Right renal cortex interstitium (tissue), 3 donors: Measurements from ENCODE around the gene TAF4. TPM values are rescaled to one million over a fixed set of nuclear protein-coding genes. Genes with fewer than 3 reads are reported as not detected.
"Not testable (repeated sequence)": the region's sequence is repeated elsewhere in the genome, so short reads cannot be mapped to it uniquely, and the experiment has no call there.

Source experiments
- DNase-seq, 3 donors: peaks; one replicate each; pipeline ENCODE4 v3.0.0-alpha.2; 2013; ENCODE audit warnings: low read depth in 3 of 3, low spot score in 2 of 3
- polyA plus RNA-seq, 3 donors: library from polyadenylated mRNA; unstranded; fragments of 120-200 nt; gene quantifications; one replicate each; pipeline ENCODE4 v1.2.1, GENCODE V29; 2013; ENCODE audit not compliant: insufficient read length in 3 of 3

The TAF4 gene
- polyA plus RNA-seq, 3 donors: 14.1 to 16.1 (median 14.8) TPM

DNA sequence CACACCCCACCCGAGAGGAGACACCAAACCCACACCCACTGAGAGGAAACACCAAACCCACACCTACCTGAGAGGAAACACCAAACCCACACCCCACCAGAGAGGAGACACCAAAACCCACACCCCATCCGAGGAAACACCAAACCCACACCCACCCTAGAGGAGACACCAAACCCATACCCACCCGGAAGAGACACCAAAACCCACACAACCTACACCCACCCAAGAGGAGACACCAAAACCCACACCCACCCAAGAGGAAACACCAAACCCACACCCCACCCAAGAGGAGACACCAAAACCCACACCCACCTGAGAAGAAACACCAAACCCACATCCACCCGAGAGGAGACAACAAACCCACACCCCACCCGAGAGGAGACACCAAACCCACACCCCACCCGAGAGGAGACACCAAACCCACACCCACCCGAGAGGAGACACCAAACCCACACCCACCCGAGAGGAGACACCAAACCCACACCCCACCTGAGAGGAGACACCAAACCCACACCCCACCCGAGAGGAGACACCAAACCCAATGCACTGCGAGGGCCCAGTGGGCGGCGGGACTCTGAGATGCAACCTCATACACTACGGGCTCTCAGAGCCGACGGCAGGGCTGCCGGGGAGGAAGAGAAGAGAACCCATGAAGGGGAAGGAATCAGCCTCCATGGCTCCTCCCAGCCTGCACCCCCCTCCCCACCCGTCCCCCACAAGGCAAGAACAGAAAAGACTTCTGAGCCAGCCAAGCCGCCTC is 83.3 kb downstream of the TAF4 start:
- no peak for DNase-seq

GRCh38 chr20:61981691-61982090 is 84.0 kb downstream of the TAF4 start:
- DNase-seq: not testable (repeated sequence)

- no peak for DNase-seq
Observed at GRCh38 chr20:61980647-61981583, 84.8 kb downstream of the TAF4 start.

DNA sequence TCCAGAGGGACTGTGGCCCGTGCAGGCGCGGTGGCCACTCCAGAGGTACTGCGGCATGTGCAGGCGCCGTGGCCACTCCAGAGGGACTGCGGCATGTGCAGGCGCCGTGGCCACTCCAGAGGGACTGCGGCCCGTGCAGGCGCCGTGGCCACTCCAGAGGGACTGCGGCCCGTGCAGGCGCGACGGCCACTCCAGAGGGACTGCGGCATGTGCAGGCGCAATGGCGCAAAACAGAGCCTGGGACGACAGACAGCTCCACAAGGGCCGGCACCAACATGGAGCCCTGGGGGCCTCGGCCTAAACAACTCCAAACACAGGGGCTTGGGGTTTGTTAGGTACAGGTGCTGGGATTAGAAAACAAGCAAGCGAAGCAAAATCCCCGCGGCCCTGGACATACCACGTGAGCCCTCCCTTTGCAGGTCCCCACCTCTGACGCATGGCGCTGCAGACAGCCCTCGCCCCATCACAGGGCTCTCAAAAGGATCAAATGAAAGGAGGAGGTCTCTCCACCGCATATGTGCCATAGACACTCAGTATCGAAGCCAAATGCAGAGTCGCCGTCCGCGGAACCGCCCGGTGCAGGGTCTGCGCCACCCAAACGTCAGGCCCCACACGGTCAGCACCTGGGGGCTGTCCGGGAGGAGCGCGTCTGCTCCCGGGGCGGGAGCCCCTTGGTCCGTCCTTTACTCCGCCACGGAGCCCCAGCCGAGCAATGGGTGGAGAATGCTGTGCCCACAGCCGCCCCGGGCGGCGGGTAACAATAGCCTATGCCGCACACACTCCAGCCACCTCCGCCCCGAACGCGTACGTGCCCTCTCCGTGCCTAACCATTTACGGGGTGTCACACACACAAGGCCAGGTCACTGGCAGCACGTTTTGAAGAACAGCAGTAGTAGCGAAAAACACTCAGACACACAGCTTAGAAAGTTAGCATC is 85.7 kb downstream of the TAF4 start:
- no peak for DNase-seq

DNA sequence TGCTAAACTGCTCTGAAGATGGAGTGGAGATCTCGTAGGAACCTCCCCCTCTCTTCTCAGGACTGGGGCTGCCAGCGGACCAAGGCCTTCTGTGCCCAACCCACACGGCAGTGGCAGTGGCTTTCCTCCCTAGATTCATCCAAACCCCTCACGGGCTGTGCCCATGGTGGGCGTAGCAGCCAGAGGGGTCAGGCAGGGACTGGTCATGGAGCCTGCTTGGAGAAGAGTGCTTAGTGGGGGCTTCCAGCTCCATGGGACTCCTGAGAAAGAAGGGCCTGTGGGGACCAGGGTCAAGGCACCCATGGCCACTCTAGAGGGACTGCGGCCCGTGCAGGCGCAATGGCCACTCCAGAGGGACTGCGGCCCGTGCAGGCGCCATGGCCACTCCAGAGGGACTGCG is 86.6 kb downstream of the TAF4 start:
- DNase-seq: no peak

- no peak for DNase-seq
Observed at GRCh38 chr20:61978491-61978890, 87.2 kb downstream of the TAF4 start.

GRCh38 chr20:61977419-61977786 is 88.3 kb downstream of the TAF4 start:
- DNase-seq: no peak

DNA sequence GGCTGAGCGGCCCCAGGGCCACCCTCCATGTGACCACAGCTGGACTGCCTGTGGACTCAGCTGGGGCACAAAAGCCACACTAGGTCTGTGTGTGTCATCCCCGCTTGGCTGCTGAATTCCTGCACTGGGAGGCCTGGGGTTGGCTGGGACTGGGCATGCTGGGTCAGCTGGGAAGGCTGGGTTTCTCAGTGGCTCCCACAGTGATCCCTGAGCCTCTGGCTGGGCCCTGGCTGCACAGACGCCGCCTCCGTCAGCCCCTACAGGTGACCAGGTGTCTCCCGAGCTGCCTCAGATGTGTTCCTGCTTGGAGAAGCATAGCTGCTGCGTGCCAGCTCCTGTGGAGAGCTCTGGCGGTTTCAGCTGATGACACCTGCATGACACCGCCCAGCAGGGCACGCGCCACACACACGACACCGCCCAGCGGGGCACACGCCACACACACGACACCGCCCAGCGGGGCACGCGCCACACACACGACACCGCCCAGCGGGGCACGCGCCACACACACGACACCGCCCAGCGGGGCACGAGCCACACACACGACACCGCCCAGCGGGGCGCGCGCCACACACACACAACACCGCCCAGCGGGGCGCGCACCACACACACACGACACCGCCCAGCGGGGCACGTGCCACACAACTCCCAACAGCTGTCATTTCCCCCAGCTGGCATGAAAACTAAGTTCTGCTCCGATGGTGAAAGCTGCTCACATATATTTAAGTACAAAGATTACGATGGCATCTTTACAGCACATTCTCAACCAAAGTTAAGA is 88.8 kb downstream of the TAF4 start:
- no peak for DNase-seq

GRCh38 chr20:61976263-61976643 is 89.4 kb downstream of the TAF4 start:
- DNase-seq: no peak

DNA sequence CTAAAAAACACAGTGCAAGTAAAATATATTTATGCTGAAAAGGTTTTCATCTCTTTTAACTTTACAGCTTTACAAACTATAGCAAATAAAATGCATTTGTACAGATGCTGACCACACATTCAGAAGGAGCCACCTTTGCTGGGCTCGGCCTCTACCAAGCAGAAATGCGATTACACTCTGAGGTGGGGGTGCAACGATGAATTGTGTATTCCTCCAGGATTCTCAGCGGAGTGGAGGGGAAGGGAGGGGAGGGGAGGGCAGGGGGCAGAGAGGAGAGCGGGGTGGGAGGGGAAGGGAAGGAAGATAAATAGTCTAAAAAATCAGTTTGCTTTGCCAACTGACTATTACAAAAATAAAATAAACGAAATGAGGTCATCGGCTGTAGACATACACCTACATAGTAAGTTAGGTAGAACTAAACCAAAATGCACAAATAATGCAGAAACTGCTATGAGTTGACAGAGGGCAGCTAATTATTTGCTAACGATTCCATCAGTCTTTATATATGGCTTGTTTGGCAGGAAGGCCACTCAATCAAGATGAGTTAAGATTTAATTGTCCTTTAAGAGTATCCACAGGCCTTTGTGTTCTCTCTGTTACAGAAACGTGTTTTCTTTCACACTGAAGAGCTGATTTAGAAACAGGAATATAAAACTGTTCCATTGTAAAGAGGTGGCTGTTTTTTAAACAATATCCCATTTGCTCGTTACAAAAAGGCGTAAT is 90.1 kb downstream of the TAF4 start:
- DNase-seq: no peak

DNA sequence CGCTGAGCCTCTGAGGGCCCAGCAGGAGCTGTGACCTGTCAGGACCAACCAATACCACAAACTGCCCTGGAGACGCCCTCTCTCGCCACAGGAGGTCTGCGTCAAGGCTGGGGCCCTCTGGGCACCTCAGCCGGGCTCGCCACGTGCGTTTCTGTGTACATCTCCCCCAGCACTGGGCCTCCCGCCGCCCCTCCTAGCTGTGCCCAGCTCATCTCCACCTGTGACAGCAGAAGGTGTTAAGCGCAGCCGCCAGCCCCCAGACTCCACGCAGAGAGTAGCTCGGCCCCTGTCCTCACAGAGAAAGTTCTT is 91.4 kb downstream of the TAF4 start:
- DNase-seq: no peak

GRCh38 chr20:61973515-61974356 is 91.9 kb downstream of the TAF4 start:
- DNase-seq: no peak

DNA sequence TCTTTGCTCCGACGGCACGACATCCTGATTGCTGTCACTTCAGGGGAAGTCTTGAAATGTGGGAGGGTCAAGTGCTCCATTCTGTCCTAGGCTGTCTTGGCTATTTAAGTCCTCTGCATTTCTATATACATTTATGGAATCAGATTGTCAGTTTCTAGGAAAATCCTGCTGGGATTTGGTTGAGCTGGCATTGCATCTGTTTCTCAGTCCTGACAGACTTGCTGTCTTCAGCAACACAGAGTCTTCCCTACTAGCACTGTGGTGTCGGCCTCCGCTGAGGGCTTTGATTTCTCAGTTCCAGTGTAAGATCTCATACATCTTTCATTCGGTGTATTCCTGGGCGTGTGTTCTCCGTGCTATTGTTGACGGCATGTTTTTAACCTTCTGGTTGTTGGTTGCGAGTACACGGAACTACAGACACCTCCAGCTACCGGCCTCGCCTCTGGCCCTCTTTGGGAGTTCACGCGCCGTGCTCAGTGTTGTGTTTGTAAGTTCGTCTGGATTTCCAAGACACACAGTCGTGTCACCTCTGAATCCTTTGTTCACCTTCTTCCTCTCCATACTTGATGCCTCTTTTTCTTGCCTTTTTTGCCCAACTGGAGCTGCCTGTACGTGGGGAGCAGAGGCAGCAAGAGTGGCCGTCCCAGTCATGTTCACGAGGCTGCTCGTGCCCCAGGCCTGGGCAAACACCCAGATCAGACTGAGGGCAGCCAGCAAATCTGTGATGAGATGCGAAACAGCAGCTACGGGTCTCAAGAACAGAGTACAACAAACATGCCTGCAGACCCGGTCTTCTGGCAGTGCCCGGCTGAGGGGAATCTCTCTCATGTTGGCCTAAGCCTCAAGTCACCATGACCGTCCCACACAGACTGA is 92.8 kb downstream of the TAF4 start:
- DNase-seq: no peak

DNA sequence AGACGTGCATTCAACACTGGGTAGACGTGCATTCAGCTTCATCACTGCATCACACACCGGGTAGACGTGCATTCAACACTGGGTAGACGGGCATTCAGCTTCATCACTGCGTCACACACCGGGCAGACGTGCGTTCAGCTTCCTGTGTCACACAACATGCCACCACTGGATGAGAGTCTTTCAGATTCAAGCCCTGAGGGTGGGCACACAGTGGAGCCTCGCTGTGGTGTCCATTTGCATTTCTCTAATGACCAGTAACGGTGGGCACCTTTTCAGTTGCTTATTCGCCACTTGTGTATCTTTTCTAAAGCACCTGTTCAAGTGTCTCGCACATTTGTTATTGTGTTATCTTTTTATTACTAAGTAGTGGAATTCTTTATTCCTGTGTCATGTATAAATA is 94.1 kb downstream of the TAF4 start:
- not testable (repeated sequence) for DNase-seq

GRCh38 chr20:61970357-61970756 is 95.3 kb downstream of the TAF4 start:
- DNase-seq: no peak

GRCh38 chr20:61969806-61970205 is 95.9 kb downstream of the TAF4 start:
- DNase-seq: no peak

DNA sequence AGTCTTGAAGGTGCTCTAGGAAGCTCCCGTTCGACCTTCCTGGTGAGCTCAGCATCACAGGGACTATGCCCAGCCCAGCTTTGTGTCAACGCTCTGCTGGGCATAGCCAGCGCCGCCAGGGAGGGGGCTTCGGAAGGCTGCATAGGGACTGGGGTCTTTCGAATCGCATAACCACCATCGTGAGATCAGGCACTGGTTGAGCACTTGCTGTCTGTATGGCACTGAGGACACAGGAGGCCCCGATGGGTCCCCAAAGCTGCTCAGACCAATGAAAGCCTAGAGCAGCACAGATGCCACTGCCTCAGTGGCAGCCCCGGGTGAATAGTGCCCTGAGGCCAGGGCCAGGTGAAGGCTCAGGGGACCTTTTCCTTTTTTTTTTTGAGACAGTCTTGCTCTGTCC is 96.7 kb downstream of the TAF4 start:
- DNase-seq: no peak
